SK-MEL-5 (cell line): ENCODE measurements around the gene HOXB4. TPM values are rescaled to one million over a fixed set of nuclear protein-coding genes. Genes with fewer than 3 reads are reported as not detected.
A peak's percentile ranks its signal among the peaks of the same experiment; 100 is the strongest.

ENCODE experiments used
- DNase-seq: peaks from one replicate; pipeline ENCODE4 v3.0.0-alpha.2; 2016; ENCODE audit warnings: low read depth, low spot score
- in situ Hi-C: cut with HindIII; loops from 2 replicates; pipeline ENCODE4 v1.10.0; 2016; ENCODE audit warnings: low sequenced_read_pairs, high pct_unique_total_duplicates, low pct_unique_long_range_greater_than_20kb
- total RNA-seq: library from RNA; depleted of rRNA; stranded (reverse); fragments of >200 nt; shearing (Covaris generic); gene quantifications from 2 replicates; pipeline ENCODE4 v1.2.3, GENCODE V29; 2014

Gene HOXB4
- total RNA-seq, 1 experiment from 2014 or later = 0.48 TPM

DNA sequence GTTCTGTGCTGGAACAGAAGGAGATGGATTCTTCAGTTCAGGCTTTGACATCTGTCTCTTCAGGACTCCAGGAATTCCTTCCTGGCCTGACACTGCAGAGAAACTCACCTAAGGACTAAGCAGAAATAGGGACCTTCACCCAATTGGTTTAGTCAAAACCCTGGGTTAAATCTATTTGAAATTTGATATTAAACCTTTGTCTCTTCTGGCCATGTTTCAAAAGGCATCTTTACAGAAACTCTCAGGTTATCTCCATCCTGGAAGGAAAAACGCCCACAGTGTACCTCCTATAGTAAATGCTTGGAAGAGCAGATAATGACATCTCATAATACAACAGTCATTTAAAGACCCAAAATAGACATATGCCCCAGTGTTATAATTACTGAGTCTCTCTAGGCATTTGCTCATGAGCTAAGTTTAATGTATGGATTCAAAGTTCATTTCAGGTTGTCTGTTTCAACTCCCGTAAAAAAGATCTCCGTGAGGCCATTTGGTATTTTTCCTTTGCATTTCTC, 5.6 kb upstream of the HOXB4 start:
- DNase-seq = no peak
- in situ Hi-C loops = no loop called here

- no peak for DNase-seq
- in situ Hi-C loops = no loop called here
Measured at GRCh38 chr17:48582750-48583069, 4.6 kb upstream of the HOXB4 start.

DNA sequence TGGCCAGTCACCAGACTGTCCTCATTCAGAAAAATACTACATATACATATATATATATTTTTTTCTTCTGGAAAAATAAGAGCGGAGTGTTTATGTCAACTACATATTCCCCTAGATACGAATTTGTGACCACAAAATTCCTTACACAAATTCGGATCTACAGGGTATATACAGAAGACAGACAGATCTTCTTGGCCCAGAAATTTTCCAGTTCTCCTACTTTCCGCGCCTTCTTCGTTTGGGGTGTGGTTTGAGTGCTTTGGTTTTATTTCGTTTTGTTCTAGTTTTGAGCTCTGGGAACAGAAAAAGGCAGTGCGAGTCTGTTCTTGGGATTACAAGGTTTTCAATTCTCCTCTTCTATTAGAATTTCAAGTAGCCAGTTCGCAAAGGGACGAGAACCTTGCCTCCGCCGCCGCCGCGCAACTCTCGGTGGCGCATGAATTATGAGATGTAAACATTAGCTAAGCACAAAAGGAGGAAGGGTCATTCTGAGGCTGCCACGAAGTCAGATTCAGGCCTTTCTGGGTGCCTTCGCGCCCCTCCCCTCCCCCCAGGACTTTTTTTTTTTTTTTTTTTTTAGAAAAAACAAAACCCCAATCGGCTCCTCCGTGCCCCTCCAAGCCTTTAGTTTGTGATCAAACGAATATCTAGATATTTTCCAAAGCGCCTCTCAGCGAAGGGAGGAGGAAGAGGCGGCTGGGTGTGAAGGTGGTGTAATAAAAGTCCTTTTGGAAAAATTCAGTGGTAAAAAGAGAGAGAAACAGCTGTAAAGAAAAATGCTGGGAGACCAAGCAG, 1.8 kb upstream of the HOXB4 start:
- no peak for DNase-seq
- in situ Hi-C loops = no loop called here

GRCh38 chr17:48579471-48579759, 1.3 kb upstream of the HOXB4 start:
- no peak for DNase-seq
- in situ Hi-C loops = no loop called here

DNA sequence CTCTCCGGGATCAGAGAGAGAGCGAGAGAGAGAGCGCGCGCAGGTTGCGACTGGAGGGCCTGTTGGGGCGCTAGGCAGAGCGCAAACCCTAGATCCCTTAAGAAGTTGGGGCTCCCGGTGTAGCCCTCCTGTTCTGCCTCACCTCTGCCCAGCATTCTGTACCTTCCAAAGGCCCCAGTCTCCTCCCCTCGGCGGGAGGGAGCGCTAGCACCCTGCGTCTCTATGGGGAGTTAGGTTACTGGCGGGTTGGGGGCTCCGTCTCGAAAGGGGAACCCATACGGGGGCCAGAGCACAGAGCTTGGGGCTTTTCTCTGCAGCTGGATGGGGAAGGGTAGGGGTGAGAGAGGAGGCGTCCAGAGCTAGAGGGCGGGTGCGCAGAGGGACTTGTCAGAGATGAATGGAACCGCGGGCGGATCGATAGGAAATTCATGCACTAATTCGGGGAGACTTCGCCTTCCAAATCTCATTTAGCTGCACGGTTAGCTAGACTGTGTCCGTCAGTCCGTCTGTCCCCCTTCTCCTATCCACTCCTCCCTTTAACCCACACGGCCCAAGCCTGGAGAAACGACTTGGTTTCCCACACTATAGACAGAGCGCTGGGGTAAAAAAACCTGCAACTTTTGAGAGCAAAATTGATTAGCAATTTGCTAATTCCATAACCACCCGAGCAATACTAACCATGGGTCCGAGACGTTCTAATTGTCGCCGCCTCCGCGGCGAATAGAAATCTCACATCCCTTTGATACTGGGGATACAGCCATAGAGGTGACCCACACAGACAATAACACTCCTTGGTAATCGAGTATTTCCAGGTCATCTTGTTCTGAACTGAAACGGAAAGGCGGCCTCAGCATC, 693 bp upstream of the HOXB4 start:
- in situ Hi-C loops = no loop called here
- DNase-seq = no peak

DNA sequence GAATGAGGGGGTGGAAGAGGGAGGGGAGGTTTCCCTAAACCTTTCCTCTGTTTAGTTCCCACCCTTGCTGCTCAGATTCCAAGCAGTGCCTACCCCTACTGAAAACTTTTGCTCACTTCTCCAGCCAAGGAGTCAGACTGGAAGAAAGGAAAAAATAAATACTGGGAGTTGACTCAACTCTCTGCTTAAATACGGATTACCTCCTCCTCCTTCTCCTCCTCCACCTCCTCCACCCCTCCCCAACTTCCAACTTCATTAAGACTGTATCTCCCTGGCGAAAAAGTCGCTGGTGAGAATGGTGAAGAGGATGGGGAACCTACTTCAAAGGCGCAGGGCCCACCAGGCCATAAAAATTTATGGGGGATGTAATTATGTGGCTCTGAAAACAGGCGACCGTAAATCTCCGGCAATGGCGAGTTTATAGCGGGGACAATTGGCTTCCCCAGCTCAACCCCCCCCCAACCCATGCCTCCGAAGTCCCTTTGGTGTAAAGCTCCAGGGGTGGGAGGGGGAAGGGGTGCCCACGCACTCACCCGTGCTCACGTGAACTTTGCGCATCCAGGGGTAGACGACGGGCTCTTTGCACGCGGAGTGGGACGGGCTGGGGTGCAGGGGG, 712 bp downstream of the HOXB4 start:
- DNase-seq = no peak
- in situ Hi-C loops = no loop called here

- in situ Hi-C loops = no loop called here
Measured at GRCh38 chr17:48576479-48577309, 1.5 kb downstream of the HOXB4 start.

DNA sequence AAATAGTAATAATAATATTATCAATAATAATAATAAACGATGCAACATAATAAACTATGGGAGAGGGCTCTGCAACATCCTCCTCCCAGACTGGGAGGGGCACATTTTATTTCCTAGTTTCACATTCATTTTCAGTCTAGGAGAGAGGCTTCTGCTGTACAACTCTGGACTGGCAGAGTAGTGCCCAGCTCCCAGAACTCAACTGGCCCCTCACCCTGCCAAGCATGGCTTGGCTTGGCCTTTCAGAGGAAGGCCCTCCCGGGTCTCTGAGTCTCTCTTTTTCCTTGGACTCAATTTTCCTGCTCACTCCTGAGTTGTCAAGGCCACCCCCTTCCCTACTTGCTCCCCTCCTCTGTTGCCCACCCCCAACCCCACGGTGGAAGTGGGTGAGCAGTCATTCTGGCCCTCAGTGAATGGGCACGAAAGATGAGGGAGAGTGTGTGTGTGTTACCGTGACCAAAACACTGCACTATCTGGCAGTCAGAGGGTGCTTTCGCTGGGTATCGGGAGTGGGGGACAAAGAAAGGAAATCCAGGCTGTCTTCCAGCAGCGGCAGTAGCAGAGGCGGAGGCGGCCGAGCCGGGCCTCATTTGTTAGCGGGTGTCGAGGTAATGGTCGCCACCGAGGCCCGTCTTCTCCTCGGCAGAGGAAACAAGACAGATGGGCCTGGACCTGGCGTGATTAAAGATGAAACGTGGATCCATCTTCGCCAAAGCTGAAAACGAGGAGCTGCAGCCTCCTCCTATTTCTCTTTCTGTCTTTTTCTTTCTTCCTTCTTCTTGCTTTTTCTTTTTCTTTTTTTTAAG, 2.3 kb downstream of the HOXB4 start:
- DNase-seq = no peak
- in situ Hi-C loops = no loop called here

More at GRCh38 chr17:48576479-48577309, 1.5 kb downstream of the HOXB4 start:
- no peak for DNase-seq

- in situ Hi-C loops = no loop called here
- DNase-seq = peak; percentile 32
Measured at GRCh38 chr17:48575066-48575582, 3.0 kb downstream of the HOXB4 start.

GRCh38 chr17:48574505-48575065, 3.6 kb downstream of the HOXB4 start:
- no peak for DNase-seq
- in situ Hi-C loops = no loop called here

DNA sequence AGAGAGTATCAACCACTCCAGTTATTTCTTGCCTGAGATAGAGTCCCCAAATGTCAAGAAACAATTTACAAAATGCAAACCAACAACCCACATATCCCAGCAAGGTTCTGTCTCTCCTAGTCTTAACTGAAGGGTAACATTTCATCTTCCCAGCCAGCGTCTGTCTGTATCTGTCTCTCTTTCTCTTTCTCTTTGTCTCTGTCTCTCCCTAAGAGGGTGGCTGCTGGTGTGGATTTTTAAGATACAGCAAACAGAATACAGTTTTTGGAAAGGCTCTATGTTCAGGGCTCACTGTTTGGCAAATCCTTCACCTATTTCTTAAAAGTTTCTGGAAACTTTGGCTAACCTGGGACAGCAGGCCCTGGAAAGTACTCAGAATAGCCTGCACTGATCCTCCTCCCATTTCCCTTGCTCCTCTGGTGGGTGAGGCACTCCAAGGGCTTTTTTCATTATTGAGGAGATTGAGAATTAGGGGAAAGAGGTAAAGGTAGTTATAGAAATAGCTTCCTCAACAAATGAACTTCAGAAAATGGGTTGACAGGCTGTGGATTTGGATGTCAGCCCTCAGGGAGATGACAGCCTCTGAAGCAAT, 6.2 kb downstream of the HOXB4 start:
- DNase-seq = no peak
- in situ Hi-C loops = no loop called here

- no peak for DNase-seq
- in situ Hi-C loops = no loop called here
Measured at GRCh38 chr17:48571024-48571818, 6.9 kb downstream of the HOXB4 start.

DNA sequence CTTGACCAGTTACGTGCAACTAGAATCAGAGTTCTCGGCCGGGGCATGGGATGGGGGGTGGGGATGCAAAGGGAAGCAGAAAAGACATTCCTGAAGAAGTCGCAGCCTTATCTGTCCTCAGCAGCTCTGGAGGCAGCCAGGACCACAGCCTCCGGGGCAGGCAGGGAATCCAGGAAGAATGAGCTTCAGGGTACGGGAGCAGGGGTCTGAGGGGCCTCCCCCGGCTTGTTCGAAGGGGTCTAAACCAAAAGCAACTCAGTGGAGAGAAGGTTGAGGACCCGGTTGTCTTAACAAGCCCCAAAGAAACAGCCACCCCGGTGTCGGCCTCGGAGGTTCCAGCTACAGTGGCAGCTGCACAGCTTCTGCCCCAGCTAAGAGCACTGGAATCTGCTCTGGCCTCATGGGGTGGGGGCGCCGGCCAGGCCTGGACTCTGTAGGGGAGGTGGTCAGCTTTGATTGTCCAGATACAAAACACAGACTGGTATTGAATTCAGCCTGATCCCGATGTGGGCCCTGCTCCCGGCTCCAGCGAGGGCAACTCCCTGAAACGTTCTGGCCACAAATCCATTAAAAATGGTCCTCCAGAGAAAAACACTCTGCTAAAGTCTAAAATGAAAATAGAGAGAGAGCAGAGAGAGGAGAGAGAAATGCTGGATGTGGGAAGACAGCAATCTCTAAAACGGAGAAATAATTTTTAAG, 7.7 kb downstream of the HOXB4 start:
- in situ Hi-C loops = no loop called here

DNA sequence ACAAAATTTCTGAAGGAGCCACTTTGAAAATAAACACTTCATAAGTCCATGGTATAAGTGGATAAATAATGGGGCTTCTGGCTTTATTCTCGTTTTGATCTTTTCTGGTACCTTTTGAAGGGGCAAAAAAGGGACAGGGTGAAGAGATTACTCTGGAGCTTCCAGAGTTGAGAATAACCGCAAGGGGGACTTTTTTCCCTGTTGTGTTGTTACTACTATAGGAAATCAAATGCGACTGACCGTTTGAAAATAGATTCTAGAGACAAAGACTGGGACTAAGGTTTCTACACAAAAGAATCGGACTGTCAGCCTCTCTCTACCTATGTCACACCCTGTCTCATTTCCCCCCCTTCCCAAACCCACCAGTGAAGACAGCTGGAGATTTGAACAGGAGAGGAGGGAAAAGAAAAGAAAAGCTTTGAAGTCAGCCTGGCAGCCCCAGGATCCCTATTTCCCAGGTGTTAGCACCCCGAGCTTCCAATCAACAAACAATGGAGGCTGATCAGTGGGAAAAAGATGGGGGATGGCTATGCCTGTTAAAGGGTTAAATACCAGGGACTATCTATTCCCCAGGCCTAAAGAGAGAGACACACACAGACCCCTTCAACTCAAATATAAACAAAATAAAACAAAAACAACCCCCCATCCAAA, 8.4 kb downstream of the HOXB4 start:
- in situ Hi-C loops = no loop called here
- DNase-seq = no peak

More for the DNA sequence above, 7.7 kb downstream of the HOXB4 start:
- no peak for DNase-seq

- no peak for DNase-seq
- in situ Hi-C loops = no loop called here
Measured at GRCh38 chr17:48569240-48569582, 8.9 kb downstream of the HOXB4 start.
